BJ (cell line): Measurements from ENCODE around the gene TNXB. TPM values are rescaled to one million over a fixed set of nuclear protein-coding genes. Genes with fewer than 3 reads are reported as not detected.

Experiments
- CTCF ChIA-PET: fragments of 350-600 bp; formaldehyde crosslinking; extraction: SDS; loops from one replicate; lab custom pipeline; 2021; ENCODE audit warnings: antibody characterized with exemption, inconsistent platforms; lab: Yijun Ruan, JAX
- POLR2A ChIA-PET: fragments of 300-600 bp; sonication (Branson Sonifier 250); formaldehyde crosslinking; extraction: SDS; loops from one replicate; lab custom pipeline; 2021; ENCODE audit warnings: antibody characterized with exemption; lab: Charles Lee
- DNase-seq: peaks from one replicate; pipeline ENCODE4 v3.0.0-alpha.2; 2011; ENCODE audit warnings: low read depth
- H3K27me3 ChIP-seq: 2 replicates; pipeline ENCODE4 v1.6.0; 2011; ENCODE audit warnings: low read length; ENCODE audit not compliant: control insufficient read depth, insufficient read depth
- H3K36me3 ChIP-seq: 2 replicates; pipeline ENCODE4 v1.5.1; 2011; ENCODE audit warnings: low read length; ENCODE audit not compliant: control insufficient read depth, insufficient read depth
- H3K4me3 ChIP-seq: 2 replicates; pipeline ENCODE4 v1.5.1; 2011; ENCODE audit warnings: low read depth, mild to moderate bottlenecking, control low read depth, low read length
- polyA plus RNA-seq: library from polyadenylated mRNA; depleted of rRNA; stranded (reverse); fragments of >200 nt; gene quantifications from 2 replicates; pipeline ENCODE4 v1.2.3, GENCODE V29; 2011
- TF ChIP-seq, protein P1 (sequence below): IDR thresholded peaks from 2 replicates; pipeline ENCODE4 v1.5.1; 2011; ENCODE audit warnings: low read depth, mild to moderate bottlenecking, control low read depth, inconsistent platforms, low read length, moderate library complexity; ENCODE audit not compliant: insufficient read depth

Gene TNXB
- polyA plus RNA-seq, 1 experiment, result 0.60 TPM

DNA sequence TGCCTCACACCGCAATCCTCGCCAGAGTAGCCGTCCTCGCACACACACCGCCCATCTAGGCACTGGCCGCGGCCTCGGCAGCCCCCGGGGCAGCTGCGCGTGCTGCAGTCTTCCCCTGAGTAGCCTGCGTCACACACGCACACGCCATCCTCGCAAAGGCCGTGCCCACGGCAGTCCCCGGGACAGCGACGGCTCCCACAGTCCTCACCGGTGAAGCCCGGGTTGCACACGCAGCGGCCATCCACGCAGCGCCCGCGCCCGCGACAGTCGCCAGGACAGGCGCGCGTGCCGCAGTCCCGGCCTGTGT, 13.1 kb downstream of the TNXB start:
- no peaks in the 10 kb centered on the region for H3K36me3 ChIP-seq
- peaks cover 31% of the 10 kb centered on the region for H3K27me3 ChIP-seq
- TF ChIP-seq, protein P1, sequence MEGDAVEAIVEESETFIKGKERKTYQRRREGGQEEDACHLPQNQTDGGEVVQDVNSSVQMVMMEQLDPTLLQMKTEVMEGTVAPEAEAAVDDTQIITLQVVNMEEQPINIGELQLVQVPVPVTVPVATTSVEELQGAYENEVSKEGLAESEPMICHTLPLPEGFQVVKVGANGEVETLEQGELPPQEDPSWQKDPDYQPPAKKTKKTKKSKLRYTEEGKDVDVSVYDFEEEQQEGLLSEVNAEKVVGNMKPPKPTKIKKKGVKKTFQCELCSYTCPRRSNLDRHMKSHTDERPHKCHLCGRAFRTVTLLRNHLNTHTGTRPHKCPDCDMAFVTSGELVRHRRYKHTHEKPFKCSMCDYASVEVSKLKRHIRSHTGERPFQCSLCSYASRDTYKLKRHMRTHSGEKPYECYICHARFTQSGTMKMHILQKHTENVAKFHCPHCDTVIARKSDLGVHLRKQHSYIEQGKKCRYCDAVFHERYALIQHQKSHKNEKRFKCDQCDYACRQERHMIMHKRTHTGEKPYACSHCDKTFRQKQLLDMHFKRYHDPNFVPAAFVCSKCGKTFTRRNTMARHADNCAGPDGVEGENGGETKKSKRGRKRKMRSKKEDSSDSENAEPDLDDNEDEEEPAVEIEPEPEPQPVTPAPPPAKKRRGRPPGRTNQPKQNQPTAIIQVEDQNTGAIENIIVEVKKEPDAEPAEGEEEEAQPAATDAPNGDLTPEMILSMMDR, result no peak
- POLR2A ChIA-PET, result no interaction called here
- CTCF ChIA-PET, result interaction anchor here (1.1 to 1.5 kb wide), 2 partner anchors 21 to 23 kb away, joined by 3 to 4 read pairs; no protein-coding TSS in a partner anchor
- H3K4me3 ChIP-seq, result no peak overlapping the region
- DNase-seq, result no peak

DNA sequence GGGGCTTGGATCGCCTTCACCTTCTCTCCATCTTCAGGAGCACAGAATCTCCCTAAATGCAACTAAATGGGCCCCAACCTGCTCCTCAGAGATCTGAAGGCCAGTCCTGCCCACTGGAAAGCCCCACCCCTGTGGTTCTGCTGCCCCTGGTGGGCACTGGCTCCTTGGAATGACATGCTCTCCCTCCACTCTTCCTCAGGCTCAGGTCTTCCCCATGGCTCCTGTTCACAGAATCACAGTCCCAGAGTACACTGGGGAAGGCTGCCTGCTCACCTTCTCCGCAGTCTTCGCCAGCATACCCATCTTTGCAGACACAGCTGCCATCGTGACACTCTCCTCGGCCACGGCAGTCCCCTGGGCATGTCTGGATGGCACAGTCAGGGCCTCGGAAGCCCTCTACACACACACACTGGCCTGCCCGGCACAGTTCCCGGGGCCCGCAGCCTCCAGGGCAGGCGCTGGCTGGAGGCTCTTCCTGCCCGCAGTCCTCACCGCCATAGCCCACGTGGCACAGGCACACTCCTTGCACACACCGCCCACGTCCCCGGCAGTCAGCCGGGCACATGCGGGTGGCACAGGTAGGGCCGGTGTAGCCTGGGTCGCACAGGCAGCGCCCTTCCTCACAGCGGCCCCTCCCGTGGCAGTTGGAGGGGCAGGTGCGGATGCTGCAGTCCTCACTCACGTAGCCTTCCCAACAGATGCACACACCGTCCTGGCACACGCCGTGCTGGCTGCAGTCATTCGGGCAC, 13.6 kb downstream of the TNXB start:
- ChIA-PET CTCF (interaction anchor here (1.1 to 2.8 kb wide), 4 partner anchors 12 to 23 kb away, joined by 3 to 16 read pairs (median 6); no protein-coding TSS in a partner anchor), POLR2A (no interaction called here)
- Histone ChIP-seq H3K36me3 (no peaks in the 10 kb centered on the region), H3K27me3 (peaks cover 32% of the 10 kb centered on the region), H3K4me3 (no peak overlapping the region)
- DNase-seq, result no peak
- TF ChIP-seq, protein P1, result 0 out of 2 replicates have a peak, but pooled peaks have one; percentile 3

DNA sequence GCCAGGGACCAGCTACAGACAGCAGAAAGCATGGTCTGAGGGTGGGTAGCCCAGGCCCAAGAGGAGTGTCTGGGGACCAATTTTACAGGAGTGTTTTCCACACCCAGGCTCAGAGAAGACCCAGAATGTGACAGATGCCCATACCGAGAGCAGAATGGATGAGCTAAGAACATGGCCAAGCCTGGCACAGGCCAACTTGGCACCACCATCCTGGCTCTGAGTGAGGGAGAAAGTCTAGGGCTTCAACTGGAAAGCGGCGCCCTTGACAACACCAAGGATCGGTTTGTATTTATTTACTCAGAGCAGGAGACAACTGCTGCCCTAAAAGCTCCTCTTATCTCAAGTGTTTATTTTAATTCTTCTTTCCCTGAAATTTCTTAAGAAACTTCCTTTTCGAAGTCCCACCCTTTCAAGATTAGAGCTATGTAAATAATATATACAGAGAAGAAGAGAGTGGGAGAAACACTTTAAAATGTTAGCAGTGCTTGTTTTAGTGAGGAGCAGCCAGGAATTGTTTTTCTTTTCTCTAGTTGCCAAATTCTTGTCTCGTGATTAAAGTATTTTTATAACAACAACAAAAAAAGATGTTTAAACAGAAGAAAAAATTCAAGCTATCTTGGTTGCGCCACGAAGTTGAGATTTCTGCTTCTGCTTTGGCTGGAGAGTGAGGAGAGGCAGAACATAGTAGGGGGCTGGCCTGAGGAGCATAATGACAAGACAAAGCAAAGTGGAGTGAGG, 16.2 kb downstream of the TNXB start:
- CTCF ChIA-PET, result interaction anchor here (0.9 to 3.7 kb wide), 9 partner anchors 9 to 103 kb away, joined by 3 to 17 read pairs (median 6); no protein-coding TSS in a partner anchor

DNA sequence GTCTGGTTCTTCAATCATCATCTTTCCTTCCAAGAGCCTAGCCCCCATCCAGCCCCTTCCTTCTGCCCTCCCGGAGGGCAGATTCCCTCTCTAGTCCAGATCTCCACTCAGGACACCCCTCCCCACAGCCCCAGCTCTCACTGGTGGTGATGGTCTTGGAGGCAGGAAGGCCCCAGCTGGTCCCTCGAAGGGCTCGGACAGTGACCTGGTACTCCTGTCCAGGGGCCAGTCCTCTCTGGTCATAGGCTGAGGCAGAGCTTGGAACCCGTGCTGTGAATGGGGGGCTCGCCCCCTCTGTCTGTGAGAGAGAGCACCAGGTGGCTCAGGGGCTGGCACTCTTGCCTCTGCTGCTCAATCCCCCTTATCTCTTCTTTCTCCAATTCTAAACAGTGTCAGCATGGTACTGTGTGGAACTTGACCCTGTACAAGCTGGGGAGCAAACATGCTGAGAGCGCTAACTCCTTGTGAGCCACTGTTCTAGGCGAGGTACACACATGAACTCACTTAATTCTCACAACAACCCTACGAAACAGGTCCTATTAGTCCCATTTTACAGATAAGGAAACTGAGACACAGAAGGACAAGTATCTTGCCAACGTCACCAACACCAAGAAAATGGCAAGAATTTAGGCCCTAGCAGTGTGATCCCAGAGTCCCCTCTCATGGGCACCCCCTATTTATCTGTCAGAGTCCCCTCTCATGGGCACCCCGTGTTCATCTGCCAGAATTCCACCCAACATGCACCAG, 19.9 kb downstream of the TNXB start:
- H3K36me3 ChIP-seq, result no peaks in the 10 kb centered on the region
- peaks cover 28% of the 10 kb centered on the region for H3K27me3 ChIP-seq
- H3K4me3 ChIP-seq, result no peak overlapping the region
- POLR2A ChIA-PET, result no interaction called here
- no peak for DNase-seq
- CTCF ChIA-PET, result interaction anchor here (0.9 to 3.1 kb wide), 3 partner anchors 29 to 129 kb away, joined by 3 to 18 read pairs (median 5); no protein-coding TSS in a partner anchor
- TF ChIP-seq, protein P1, result no peak

More for the DNA sequence above, 16.2 kb downstream of the TNXB start:
- DNase-seq, result peak; percentile 69
- H3K4me3 ChIP-seq, result no peak overlapping the region
- POLR2A ChIA-PET, result interaction anchor here (0.6 to 0.7 kb wide), 2 partner anchors 35 to 189 kb away, joined by 3 to 4 read pairs; partner anchors contain the start of gene ATF6B
- peaks cover 44% of the 10 kb centered on the region for H3K27me3 ChIP-seq
- TF ChIP-seq, protein P1, result no peak
- H3K36me3 ChIP-seq, result no peaks in the 10 kb centered on the region
